Mammary epithelial cell (primary cell): ENCODE measurements around the gene ITGA11.

Experiments used
- CTCF ChIP-seq, 2 donors: IDR thresholded peaks in 1 of 2; conservative IDR thresholded peaks in 1 of 2; 2 replicates each; pipeline ENCODE4 v1.5.1; 2011 to 2012; ENCODE audit warnings: inconsistent platforms in 2 of 2, low read length in 2 of 2, mild to moderate bottlenecking in 2 of 2, control low read depth in 1 of 2, low read depth in 1 of 2; ENCODE audit not compliant: insufficient read depth in 1 of 2; ENCODE audit errors: extremely low read depth in 1 of 2
- EZH2 ChIP-seq: IDR thresholded peaks from 2 replicates; pipeline ENCODE4 v1.6.1; 2012; ENCODE audit warnings: low read length, inconsistent platforms, borderline replicate concordance

DNA sequence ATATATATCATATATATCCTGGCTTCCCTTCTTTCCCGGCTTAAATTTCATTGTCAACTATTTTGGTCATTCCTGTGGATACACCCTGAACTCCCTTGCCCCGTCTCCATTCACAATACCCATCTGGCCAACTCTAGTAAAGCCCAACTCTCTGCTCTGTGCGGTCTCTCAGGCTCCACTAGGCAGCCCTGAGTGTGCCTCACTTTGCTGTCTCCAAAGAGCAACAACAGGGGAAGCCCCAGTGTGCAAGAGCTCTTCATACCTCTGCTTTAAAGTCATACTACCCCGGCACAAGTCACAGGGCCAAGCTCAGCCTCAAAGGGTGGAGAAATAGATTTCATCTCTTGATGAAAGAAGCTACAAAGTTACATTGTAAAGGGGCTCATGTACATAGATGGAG lies 173.3 kb downstream of the ITGA11 start:
- no peak for TF ChIP-seq CTCF (conservative IDR thresholded peaks at IDR 0.05 in 1 of 2, IDR thresholded peaks at IDR 0.05 in 1 of 2; ENCODE audit: extremely low read depth in 1 of 2, insufficient read depth in 1 of 2, low read depth in 1 of 2, low read length in 2 of 2)
- TF ChIP-seq EZH2 = no peak
